Body of pancreas (tissue), 4 donors: ENCODE results near the gene SCARF1. TPM values are rescaled to one million over a fixed set of nuclear protein-coding genes. Genes with fewer than 3 reads are reported as not detected.

Experiments used
- ATAC-seq: fragments of 150-250 bp; one replicate; pipeline ENCODE4 v1.9.1; 2016
- DNase-seq, 4 donors: peaks; one replicate each; pipeline ENCODE4 v3.0.0-alpha.2; 2019
- H3K27ac ChIP-seq, 4 donors: fragments of 200-600 bp; sonication (generic); 1 replicate in 3 of 4; 2 replicates in 1 of 4; pipeline versions ENCODE4 v1.5.1 to v1.6.1; 2016 to 2019; ENCODE audit warnings: mild to moderate bottlenecking in 1 of 4, mixed read lengths in 1 of 4, moderate library complexity in 1 of 4
- H3K27me3 ChIP-seq, 2 donors: fragments of 200-600 bp; sonication (generic); one replicate each; pipeline ENCODE4 v1.6.0; 2016; ENCODE audit warnings: mild to moderate bottlenecking in 1 of 2
- H3K36me3 ChIP-seq, 2 donors: fragments of 200-600 bp; sonication (generic); replicated peaks in 1 of 2; 2 replicates each; pipeline ENCODE4 v1.5.1; 2016; ENCODE audit warnings: low read depth in 2 of 2; ENCODE audit not compliant: insufficient read depth in 1 of 2
- H3K4me1 ChIP-seq: fragments of 200-600 bp; sonication (generic); one replicate; pipeline ENCODE4 v1.6.0; 2016
- H3K4me3 ChIP-seq, 2 donors: fragments of 200-600 bp; sonication (generic); 1 replicate in 1 of 2; 2 replicates in 1 of 2; pipeline ENCODE4 v1.5.1; 2016 to 2019
- H3K9me3 ChIP-seq, 3 donors: fragments of 200-600 bp; sonication (generic); 1 replicate in 2 of 3; 2 replicates in 1 of 3; pipeline ENCODE4 v1.5.1; 2016
- POLR2A ChIP-seq, 3 donors: fragments of 450-650 bp; IDR thresholded peaks; one replicate each; pipeline ENCODE4 v1.6.1; 2016; ENCODE audit warnings: antibody characterized with exemption in 3 of 3, mild to moderate bottlenecking in 2 of 3
- WGBS, 2 donors: methylation state at CpG; one replicate each; pipeline ENCODE4 v1.1.5; 2017; 5-methylcytosine and 5-hydroxymethylcytosine counted together
- intact Hi-C: fragments of 100-400 bp; cut with DNase I; formaldehyde crosslinking; loops from one replicate; pipeline ENCODE4 v1.15.1; 2023
- total RNA-seq, 2 donors: library from RNA; depleted of rRNA; stranded (reverse); fragments of >200 nt; gene quantifications; one replicate each; pipeline ENCODE4 v1.1.0, GENCODE V29; 2016
- TF ChIP-seq, protein P1 (sequence below), 7 experiments: fragments of 450-650 bp in 4 of 7; fragments of 200-600 bp in 3 of 7; sonication (generic) in 3 of 7; IDR thresholded peaks; one replicate each; pipeline ENCODE4 v1.5.1; 2016 to 2019; ENCODE audit warnings: antibody characterized with exemption in 7 of 7

Gene SCARF1
- total RNA-seq, 2 donors from 2014 or later = 9.1 to 15.5 TPM

DNA sequence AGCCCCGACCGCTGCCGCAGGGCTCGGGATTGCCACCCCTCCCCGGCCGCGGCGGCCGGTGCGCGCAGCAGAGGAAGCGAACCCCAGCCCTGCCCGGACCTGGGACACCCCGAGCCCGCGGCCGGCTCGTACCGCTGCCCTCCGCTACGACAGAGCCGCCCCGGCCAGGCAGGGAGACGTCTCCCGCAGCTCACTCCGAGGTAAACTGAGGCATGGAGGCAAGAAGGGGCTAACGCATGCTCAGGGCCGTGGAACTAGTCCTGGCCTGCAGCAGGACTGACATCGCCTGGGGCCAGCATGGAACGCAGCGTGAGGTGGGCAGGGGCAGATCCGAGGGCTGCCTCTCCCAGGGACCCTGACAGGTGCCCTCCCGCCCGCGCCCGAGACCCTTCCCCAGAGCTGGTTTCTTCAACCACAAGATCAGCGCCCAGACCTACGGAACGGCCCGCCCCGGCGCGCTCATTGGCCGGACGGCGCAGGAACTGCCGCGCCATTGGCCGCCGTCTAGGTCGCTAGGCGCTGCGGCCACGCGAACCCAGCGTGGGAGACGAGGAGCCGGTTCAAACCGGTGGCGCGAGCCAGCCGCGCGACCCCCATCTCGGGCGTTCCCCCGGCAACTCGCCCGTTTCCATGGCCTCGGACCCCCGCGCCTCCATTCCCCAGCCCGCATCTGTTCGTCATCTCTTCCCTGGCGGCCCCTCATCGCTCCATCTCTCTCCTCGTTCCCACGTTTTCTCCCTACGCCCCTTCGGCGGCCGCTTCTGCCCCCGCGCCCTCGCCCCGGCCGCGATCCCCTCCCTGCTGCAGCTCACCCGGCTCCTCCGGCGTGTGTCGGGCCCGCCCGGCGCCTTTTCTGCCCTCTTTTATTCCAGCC, 17.3 kb downstream of the SCARF1 start, which contains the start of gene SLC43A2:
TSS of gene SLC43A2 (minus strand) at position 853 of the 874 bp plus-strand sequence. CDS start 960 bp downstream, outside the sequence.
- Histone ChIP-seq H3K4me3 (peak within 1 kb of the TSS; percentile 48 to 55), H3K27ac (peak within 1 kb of the TSS; percentile 82 to 93 (median 87)), H3K9me3 (no peaks in the 10 kb centered on the region), H3K4me1 (peaks cover 20% of the 10 kb centered on the region), H3K36me3 (no peaks in the 10 kb centered on the region), H3K27me3 (no peaks in the 10 kb centered on the region)
- 0 to 1% methylated on average over 30 to 78 of the region's 95 CpGs for WGBS, 2 donors
- intact Hi-C loops = no loop called here
- ATAC-seq (peak; percentile 83), DNase-seq (peak; percentile 77 to 85 (median 79))
- TF ChIP-seq, protein P1, sequence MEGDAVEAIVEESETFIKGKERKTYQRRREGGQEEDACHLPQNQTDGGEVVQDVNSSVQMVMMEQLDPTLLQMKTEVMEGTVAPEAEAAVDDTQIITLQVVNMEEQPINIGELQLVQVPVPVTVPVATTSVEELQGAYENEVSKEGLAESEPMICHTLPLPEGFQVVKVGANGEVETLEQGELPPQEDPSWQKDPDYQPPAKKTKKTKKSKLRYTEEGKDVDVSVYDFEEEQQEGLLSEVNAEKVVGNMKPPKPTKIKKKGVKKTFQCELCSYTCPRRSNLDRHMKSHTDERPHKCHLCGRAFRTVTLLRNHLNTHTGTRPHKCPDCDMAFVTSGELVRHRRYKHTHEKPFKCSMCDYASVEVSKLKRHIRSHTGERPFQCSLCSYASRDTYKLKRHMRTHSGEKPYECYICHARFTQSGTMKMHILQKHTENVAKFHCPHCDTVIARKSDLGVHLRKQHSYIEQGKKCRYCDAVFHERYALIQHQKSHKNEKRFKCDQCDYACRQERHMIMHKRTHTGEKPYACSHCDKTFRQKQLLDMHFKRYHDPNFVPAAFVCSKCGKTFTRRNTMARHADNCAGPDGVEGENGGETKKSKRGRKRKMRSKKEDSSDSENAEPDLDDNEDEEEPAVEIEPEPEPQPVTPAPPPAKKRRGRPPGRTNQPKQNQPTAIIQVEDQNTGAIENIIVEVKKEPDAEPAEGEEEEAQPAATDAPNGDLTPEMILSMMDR (IDR thresholded peaks at IDR 0.05) = no peak
- TF ChIP-seq POLR2A (IDR thresholded peaks at IDR 0.05) = peak in 2 of 3 donors; percentile 65 to 73

DNA sequence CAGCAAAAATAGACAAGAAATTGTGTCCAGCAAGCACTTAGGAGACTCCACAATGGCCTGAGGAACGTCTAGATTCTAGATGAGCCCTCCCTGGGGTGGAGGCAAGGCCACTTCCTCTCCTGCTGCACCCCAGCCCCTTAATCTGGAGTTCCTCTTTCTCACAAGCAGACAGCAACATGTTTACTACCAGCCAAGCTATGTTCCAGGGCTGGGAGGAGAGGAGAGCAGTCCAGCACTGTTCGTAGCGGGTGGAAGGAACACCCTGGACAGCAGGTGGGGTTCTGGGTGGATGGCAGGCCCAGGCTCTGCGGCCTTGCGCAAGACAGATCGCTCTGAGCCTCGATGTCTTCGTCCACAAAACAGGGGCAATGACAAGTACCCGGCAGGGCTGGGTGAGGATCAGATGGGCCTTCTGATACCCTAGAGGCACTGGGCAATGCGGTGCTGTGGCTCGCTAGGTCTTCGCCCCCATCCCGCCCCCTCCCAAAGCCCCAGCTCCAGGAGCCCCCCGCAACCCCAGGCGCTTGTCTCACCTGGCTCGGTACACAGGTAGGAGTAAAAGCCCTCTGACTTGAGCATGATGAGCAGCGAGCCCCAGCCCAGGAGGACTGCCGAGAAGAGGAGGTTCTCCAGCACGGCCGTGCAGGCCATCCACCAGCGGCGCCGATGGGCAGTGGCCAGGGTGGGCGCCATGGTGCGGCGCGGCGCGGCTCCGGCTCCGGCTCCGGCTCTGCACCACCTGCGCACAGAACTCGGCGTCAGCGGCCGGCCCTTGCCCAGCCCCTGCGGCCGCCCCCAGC, 18.1 kb downstream of the SCARF1 start:
- Histone ChIP-seq H3K4me3 (peak overlapping the region; percentile 48 to 55), H3K27ac (peak overlapping the region in 3 of 4 donors; percentile 82 to 93 (median 90)), H3K27me3 (no peaks in the 10 kb centered on the region), H3K9me3 (no peaks in the 10 kb centered on the region), H3K4me1 (peaks cover 20% of the 10 kb centered on the region), H3K36me3 (no peaks in the 10 kb centered on the region)
- DNase-seq (peak in 1 of 4 donors; percentile 68), ATAC-seq (no peak)
- intact Hi-C loops = no loop called here
- peak in 2 of 3 donors; percentile 23 to 70 for TF ChIP-seq POLR2A (IDR thresholded peaks at IDR 0.05)
- TF ChIP-seq, protein P1 (IDR thresholded peaks at IDR 0.05) = no peak
- WGBS, 2 donors = 31 to 53% methylated on average over 3 to 26 of the region's 39 CpGs

DNA sequence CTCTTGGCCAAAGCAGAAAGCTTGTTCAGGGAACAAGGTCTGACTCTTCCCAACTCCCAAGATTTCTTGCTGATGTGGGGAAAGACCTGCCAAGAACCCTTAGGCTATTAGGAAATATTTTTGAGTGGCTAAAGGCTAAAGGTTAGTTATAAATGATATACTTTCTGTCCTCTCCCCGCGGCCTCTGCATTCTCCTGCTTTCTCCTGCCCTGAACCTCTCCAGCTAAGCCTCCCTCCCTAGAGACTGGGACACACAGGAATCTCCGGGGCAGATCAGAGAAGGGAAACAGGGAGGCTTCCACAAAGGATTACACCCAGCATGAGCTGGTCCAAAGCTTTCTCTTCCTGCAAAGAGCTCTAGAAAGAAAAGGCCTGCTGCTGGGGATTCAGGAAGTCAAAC, 19.2 kb downstream of the SCARF1 start:
- DNase-seq = no peak
- no peak for ATAC-seq
- H3K4me1 ChIP-seq = peaks cover 20% of the 10 kb centered on the region
- intact Hi-C loops = no loop called here
- H3K9me3 ChIP-seq = no peaks in the 10 kb centered on the region
- WGBS, 2 donors = 68 to 72% methylated on average over 3 of the region's 3 CpGs
- TF ChIP-seq POLR2A (IDR thresholded peaks at IDR 0.05) = no peak
- TF ChIP-seq, protein P1 (IDR thresholded peaks at IDR 0.05) = no peak
- peak overlapping the region in 1 of 4 donors; percentile 90 for H3K27ac ChIP-seq
- H3K27me3 ChIP-seq = no peaks in the 10 kb centered on the region
- no peaks in the 10 kb centered on the region for H3K36me3 ChIP-seq
- no peak overlapping the region for H3K4me3 ChIP-seq

DNA sequence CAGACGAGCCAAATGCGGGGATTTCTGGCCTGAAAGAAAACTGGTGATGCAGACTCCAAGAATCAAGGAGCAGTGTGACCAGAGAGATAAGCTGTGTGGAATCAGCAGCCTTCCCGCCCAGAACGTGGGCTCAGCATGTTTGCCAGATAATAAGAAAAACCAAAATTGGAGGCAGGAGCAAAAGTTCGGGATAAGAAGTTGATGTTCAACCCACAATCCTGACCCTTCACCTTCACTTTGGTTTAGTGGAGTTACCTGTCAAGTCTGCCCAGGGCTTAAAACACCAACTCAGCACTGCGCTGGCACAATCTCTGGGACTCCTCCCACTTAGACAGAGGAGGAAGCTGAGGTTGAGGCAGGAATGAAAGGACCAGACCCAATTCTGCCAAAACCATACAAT, 20.0 kb downstream of the SCARF1 start:
- intact Hi-C loops = no loop called here
- no peak for TF ChIP-seq POLR2A (IDR thresholded peaks at IDR 0.05)
- TF ChIP-seq, protein P1 (IDR thresholded peaks at IDR 0.05) = no peak

More for the DNA sequence above, 20.0 kb downstream of the SCARF1 start:
- ATAC-seq (no peak), DNase-seq (no peak)
- Histone ChIP-seq H3K27ac (no peak overlapping the region), H3K4me3 (no peak overlapping the region), H3K27me3 (no peaks in the 10 kb centered on the region), H3K9me3 (no peaks in the 10 kb centered on the region), H3K36me3 (no peaks in the 10 kb centered on the region), H3K4me1 (peaks cover 20% of the 10 kb centered on the region)
- 85% methylated on average over 6 of the region's 6 CpGs for WGBS, 2 donors
